ENCODE results near the gene MRPL50.

MRPL50 gene
- total RNA-seq, result 15.1 to 28.2 (median 21.6) reads per million in 4 donors

DNA sequence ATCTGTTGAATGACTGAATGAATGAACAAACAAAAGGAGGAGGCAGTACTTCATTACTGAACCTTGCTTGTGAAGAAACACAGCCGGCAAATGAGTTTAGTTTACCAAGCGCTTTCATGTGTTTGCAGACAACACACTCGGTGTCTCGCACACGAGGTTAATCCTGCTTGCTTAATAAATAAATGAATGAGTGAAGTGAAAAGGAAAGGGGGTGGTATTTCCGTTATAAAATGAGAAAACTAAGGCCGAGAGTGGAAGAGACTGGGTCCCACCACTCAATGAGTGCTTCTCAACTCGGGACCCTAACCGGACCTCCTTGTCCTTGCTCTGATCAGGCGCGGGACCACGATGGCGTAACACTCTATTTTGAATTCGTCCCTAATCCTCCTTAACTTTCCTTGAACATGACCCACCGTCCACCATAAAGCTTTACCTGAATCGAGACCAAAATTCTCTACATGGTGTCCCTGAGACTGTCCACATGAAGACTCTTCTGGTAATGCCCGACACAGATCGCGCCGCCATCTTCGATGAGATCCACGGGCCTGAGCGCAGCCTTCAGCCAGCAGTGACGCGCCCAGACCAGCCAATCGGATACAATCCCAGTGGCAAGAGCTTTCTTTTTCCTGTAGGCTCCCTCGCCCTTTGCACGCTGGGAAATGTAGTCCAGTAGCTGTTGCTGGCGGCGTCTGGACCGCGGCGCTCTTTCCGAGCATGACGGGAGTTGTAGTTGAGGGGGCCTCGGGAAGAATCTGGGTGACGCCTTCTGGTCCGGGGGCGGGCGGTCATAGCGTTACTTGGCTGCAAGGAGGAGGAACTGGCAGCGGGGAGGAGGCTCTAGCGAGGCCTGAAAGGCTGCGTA is at the start of gene MRPL50, which contains the start of gene ZNF189:
Gene MRPL50, minus strand, starts transcription at position 551 of the 862 bp plus-strand sequence. Its CDS starts 26 bp downstream, at position 525.
Gene ZNF189, plus strand, starts transcription at position 784 of the 862 bp plus-strand sequence. CDS start 306 bp downstream, outside the sequence.
- peak; percentile 91 to 99 (median 96) for DNase-seq

DNA sequence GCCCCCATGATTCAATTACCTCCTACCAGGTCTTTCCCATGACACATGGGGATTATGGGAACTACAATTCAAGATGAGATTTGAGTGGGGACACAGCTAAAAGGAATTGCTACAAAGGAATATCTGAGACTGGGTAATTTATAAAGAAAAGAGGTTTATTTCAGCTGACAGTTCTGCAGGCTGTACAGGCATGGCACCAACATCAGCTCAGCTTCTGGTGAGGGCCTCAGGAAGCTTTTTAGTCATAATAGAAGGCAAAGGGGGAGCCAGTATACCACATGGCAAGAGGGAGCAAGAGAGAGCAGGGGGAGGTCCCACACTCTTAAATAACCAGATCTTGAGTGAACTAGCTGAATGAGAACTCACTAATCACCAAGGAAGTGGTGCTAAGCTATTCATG is 48.3 kb upstream of the MRPL50 start:
- DNase-seq, result no peak

DNA sequence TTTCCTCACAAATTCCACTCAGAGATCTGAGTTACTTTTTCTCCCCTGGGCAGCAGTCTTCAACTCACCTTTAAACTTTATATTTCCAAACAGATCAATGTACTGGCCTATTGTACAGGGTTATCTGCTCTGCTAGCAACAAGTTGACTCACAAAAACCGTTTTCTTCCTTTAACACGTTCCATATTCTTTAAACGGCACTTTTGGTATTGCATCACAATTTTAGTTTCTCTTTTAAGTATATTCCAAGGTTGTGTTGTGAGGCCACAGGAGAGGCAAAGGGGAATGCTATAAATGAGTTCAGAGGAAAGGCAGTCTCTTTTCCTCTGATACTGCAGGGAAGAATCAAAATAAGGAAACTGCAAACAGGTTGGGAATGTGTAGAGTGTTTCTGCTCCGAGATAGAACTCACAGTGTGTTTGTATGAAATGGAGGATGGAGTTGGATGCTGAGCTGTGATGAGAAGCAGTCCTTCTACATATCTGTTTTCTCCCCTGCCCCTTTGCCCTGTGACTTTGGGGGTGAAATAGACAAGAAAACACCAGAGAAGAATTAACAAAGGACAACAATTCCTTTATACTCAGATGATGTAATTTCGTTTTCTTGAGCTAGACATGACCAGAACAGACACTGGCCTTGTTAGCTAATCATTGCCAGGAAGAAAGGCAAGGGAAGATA is 47.1 kb upstream of the MRPL50 start:
- DNase-seq, result no peak

DNA sequence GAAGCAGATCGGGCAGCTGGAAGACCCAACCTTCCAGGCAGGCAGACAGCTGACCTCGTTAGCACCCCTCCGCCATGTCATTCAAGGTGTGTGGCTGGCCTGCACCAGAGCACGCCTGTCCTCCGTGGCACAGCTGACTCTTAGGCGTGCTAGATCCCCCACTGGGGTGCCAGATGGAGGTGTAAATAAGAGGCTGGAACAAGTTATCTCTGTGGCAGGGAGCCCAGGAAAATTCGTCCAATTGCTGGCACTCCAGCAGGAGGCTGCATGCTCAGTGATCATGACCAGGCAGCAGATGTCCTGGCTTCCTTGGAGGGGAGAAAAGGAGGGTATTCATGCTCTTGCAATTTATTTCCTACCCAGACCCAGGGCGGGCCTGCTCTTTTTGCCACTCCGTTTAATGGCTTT is 45.0 kb upstream of the MRPL50 start:
- no peak for DNase-seq

DNA sequence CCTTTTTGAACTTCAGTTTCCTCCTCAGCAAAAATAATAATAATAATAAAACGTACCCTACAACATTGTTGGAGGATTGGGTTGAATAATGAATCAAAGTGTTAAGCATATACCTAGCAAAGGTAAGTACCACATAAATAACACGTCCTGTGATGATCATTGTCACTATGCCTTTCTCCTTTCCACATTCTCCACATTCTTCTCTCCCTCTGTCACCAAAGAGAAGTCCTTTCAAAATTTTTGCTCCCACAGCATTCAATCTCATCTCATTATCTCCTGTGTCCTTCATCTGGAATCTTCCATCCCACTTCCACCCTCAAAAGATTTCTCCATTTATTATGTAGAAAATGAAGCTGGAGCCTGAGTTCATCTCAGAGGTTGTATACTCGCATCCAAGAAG is 44.3 kb upstream of the MRPL50 start:
- DNase-seq, result no peak

DNA sequence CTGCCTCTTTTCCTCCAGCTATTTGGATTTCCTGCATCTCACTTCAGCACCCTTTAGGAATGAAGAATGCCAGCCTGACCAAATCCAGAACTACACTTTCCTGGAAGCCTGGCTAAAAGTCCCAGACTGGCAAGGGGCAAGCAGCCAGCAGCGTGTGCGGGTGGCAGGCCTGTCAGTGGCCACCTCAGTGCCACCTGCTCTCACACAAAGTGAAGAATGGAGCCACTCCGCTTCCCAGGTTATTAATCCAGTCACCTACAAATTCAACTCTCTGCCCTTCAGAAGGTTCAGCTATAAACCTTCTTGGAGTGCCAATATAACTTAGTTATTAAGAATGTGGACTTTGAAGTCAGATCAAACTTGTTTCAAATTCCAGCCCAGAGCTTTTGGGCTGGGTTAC is 43.9 kb upstream of the MRPL50 start:
- DNase-seq, result no peak

DNA sequence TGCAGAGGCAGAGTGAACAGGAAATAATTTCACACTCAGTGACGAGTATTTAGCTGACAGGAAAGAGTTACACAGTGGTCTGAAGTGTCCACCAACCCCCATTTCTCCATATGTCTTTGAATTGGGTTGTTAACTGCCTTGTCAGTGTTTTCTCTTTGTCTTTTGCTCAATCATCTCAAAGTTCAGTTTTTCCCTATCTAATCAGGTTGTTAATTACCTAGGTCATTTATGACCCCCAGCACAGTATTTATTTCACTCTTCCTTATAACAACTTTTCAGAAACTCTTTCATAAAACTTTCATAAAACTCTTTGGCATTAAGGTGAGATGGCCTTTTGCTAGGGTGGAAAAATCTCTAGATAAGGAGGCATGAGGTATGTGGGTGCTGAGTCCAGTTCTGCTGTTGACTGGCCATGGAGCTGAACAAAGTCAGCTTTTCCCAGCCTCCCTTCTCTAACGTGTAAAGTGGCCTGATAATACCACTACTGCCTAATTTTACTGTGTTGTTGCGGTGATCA is 42.4 kb upstream of the MRPL50 start:
- DNase-seq, result no peak

DNA sequence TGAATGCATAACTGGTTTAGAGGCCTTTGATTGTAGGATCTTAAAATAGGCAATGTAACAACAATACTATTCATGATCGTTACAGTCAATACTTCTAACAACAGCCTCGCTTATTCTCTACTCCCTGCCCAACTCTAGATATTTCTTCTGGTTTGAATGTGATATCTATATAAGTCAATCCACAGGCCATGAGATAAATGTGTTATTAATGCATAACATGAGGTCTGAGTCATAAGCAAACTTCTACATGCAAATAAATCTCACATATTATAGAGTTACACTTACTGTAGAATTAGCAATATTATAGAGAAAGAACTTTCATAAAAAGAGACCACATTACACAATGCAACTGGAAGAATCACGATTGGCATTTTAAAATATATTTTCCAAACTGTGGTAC is 40.1 kb upstream of the MRPL50 start:
- DNase-seq, result no peak

DNA sequence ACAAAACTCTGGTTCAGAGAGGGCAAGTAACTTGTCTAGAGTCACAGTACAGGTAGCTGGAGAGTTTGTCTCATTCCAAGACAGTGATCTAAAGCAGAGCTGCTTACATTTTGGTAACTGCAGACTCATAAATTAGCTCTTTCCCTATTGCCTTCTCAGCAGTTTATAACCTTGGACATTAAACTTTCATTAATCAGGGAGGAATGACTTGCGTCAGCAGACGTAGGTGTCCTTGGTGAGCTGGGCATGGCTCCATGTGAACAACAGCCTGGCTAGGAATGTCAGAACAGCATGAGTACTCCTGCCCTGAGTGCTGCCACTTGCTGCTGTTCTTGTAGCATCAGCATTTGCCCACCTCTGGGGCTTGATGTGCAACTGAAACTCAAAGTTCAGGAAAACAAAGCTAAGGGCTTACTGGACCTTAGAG is 39.4 kb upstream of the MRPL50 start:
- DNase-seq, result no peak

DNA sequence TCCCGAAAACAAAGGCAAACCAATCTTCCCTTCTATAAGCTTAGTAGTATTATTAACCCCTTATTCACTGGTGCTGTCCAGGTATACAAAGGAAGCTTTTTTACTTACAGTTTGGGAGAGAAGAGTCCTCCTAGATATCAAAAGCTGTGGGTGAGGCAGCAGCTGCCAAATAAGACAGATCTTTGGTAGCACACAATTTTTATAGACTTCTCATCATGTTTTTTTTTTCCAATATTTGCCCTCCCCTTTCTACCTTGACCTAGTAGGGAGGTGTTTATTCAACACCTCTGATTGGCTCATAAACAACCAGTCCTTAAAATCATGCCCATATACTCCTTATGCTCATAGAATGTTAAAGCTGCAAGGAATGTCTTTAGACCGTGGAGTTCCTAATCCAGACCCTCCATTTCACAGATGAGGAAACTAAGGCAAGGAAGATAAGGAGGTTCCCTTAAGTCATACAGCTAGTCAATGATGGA is 37.2 kb upstream of the MRPL50 start, which contains the start of gene ALDOB:
Gene ALDOB, minus strand, starts transcription at position 174 of the 479 bp plus-strand sequence. CDS start 4,887 bp downstream, outside the sequence.
- DNase-seq, result no peak

DNA sequence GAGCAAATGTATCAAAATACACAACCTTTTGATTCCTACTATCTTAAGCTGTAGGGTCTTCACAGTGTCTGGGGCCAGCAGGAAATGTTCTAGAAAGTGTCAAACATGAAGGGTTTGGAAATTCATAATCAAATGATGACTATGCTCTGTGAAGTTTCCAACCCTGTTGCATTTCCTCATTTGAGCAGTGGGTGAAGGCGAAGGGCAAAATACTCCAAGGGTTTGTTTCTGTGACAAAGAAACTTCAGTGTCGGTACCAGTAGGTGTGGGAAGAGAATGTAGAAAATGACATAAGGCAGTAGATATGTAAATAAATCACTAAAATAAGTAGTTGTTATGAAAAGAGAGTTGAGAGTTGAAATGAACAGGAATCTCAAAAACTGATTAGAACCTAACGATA is 36.6 kb upstream of the MRPL50 start:
- DNase-seq, result no peak

DNA sequence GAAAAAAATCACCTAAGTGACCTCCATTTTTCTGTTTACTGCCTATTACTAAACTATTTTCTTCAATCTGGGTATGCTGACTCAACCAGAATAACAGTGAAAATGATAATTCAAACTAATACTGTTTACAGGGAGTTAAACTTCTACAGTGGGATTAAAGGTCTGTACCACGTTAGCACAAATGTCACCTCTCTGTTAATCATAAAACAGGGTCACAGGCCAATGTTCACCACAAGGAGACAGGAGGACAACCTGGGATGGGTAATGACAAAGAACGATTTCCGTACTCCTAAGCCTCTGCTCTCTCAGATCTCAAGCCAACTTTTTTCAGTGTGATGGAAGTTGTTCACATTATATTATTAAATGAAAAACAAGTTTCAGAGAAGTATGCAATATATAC is 34.8 kb upstream of the MRPL50 start:
- no peak for DNase-seq

DNA sequence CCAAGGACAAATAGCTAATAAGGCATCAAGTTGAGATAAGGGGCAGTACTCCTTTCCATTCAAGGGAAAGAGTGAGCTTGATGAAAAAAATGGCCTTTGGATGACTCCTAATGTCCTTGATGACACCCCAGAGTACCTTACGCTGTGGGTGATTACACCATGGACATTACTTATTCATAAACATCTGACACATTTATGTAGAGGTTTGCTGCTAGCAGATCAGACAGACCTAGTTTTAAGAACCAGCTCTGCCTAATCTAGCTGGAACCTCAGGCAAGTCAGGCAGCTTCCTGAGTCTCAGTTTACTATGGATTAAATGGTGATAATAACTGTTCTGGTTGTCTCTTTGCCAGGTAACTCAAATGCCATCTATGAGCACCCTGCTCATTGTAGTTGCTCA is 34.3 kb upstream of the MRPL50 start:
- DNase-seq, result no peak

DNA sequence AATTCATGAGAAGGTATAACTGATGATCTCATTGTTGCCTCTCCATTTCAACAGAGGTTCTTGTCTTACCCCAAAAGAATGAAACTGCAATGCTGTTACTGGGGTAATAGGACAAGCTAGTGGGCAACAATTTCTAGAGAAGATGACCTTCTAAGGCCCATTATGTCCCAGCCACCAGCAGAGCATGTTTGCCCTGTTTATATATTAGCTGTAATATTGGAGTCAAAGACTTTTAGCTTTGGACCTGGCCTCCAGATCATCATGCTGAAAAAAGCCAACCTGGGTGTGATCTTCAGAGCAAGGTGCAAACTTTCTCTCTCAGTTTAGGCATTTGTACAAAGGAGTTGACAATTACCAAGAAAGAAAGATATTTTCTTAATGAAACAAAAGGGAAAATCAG is 33.8 kb upstream of the MRPL50 start:
- DNase-seq, result no peak

DNA sequence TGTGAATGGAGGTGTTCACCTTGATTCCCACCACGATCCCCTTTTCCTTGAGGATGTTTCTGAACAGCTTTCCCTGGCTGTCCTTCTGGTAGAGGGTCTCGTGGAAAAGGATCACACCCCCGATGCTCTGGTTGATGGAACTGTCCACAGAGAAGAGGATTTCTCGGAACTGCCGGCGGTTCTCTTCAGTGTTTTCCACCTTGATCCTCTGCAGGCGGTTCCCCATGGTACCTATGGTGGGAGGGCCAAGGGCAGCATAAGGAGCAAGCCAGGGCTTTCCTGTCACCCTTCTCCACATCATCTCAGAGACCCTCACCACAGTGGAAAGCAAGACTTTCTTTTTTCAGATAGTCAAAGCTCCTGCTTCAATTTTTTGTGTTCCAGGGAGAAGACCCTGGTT is 31.3 kb upstream of the MRPL50 start:
- no peak for DNase-seq

DNA sequence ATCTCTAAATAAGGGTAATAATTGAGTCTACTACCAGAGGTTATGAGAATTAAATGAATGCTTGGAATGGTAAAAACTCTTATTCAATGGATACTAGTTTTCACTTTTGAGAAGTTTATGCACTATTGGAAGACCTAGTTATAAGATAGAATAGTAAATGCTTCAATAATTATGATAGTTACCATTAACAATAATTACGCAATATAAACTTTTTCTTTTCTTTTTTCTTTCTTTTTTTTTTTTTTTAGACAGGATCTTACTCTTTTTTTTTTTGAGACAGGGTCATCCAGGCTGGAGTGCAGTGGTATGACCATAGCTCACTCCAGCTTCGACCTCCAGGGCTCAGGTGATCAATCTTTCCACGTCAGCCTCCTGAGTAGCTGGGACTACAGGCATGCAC is 30.5 kb upstream of the MRPL50 start:
- no peak for DNase-seq

DNA sequence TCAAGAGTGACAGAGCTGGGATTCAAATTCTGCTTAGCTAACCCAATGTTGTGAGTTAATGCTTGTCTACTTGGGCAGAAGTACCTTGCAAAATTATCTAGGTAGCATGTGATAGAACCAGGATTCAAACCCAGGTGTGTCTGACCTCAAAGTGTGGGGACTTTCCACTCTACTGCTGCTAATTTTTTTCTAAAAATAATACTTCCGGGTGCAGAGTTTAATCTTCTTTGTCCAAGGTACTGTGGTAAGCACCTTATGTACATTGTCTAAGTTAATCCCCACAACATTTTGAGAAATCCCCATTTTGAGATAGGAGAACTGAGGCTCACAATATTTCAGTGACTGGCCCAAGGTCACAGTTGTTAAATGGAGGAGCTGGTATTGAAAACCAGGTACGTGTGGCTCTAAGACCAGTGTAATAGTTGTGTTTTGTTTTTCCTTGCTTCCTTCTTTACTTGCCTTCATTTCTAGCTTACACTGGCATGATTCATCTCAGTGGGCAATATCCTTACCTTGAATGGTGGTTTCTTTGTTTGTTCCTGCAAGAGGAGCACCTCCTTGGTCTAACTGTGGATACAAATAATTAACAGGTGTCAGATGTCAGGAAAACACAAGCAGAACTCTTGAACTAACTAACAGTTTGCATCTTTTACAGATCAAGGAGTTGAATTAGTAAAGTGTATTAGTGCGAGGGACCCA is 29.7 kb upstream of the MRPL50 start:
- no peak for DNase-seq

DNA sequence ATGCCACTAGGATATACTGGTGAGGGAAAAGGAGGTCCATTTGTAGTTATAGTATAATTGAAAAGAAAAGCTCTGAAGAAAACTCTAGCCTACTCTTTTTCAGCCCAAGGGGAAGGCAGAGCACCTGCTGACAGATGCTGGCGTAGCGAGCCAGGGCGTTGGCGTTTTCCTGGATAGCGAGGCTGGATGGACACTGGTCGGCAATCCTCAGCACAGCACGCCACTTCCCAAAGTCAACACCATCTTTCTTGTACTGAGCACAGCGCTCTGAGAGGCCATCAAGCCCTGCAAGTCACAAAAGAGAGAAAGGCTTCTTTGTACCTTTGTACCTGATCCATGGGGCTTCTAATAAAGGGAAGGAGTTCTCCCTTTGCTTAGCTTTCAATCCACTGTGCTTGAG is 28.9 kb upstream of the MRPL50 start:
- no peak for DNase-seq

DNA sequence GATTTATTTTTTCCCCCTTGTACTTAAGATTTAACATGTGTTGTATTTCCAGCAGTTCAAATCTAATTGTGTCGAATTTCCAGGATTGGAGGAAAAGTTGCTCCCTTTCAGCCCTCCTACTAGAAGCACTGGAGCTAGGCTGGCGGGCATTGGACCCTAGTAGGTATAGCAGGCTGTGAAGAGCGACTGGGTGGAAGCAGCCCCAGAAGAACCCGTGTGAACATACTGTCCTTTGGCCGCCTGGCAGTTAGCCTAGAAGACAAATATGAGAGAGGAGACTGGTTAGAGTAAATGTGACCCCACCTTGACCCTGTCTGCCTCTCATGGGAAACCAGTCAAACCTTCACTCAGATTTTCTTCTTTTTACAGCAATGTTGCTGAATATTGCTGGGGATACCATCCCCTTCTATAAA is 23.2 kb upstream of the MRPL50 start:
- DNase-seq, result no peak

DNA sequence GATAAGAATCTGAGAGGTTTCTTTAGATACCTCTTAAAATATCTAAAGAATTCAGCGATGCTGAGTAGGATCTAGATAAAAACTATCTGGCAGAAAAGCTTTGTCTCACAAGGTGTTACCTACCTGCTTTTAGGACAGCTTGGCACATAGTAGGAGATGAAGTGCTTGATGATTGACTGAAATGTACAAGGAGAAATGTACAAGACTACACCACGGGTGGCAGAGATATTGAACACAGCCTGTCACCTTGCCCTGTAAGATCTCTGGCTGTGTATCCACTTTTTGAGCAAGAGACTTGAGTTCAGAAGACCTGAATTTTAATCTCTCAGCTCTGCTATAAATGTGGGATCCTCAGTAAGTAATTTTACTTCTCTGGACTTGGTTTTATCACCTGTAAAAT is 21.4 kb upstream of the MRPL50 start:
- no peak for DNase-seq

DNA sequence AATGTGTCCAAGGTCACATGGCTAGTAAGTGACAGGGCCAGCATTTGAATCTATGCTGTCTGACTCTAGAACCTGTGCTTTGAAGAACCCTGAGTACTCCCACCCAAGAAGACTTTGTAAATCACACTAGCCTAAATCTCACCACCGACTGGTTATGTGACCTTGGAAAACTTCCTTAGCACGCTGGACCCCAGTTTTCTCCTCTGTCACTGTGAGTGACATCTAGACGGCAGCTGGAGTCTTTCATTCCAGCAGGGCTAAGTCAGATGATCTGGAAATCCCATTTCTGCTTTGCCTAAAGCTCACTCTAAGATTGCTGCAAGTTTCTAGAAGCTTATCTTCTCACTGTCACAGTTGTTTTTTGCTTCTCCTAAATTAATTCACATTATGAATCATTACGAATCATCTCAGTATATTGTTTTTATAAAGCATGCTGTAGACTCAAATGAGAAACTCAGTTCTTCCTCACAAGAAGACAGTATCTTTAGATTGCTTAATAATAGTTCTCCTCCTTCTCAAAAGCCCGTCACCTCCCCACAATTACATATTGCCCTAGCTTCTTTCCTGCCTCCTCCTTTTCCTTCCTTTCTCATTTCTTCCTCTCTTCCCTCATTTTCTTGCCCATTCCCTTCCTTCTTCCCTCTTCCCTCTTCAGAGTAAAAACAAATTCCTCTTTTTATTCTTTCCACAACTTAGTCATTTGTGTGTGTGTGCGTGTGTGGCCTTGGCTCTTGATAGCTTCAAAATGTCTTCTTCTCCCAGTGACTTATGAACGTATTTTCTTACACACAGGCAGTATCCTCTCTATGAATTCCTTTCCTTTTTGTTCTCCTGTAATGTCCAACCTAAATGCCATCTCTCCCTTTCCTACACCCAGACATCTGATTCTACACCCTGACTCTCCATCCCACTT is 20.4 kb upstream of the MRPL50 start:
- DNase-seq, result no peak

DNA sequence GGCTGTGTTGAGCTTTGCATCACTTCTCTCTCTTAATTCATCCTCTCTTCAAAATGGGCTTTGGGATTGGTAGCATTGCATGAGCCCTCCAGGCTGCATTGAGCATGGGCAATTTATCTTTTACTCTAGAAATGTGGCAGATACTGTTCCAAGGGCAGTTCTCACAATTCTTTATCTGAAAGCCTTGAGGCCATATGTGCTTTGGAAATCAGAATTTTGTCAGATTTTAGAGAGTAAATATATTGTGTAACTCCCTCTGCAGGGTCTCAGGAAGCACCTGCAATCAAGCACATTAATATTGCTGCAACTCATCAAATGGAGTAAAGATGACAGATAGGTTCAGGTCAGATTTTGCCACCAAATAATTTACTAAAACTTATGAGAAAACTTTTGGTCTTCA is 19.6 kb upstream of the MRPL50 start:
- no peak for DNase-seq
